GM21360 (cell line): ENCODE measurements around the gene DUOX1.
"Not testable (repeated sequence)": the region's sequence is repeated elsewhere in the genome, so short reads cannot be mapped to it uniquely, and the experiment has no call there.

Experiments
- ATAC-seq: cut with Tn5 transposase; IDR thresholded peaks from one replicate; pipeline ENCODE4 v1.9.1; 2021; ENCODE audit warnings: mild to moderate bottlenecking, moderate library complexity; ENCODE audit not compliant: unreplicated experiment

Gene DUOX1

DNA sequence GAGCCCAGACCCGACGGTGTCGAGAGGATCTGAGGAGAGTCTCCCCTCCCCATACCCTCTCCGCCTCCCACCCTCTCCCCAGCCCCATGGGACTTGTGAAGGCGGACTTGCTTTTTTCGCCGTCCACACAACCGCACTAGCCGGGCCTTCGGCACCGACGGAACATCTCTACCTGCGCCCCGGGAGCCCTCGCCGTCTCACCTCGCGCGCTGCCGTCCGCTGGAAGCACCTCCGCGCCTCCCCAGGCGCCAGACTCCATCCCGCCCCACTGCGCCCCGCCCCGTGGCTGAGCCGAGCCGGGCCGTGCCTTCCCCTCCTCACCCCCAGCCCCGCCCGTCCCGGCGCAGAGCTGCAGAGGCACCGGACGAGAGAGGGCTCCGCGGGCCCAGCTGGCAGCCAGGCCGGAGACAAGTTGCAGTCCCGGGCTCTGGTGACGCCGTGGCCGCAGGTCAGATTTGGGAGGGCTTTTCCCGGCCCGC is at the start of gene DUOX1, which contains the start of gene DUOXA1:
Gene DUOX1 (plus strand): TSS at position 344 of the 479 bp plus-strand sequence. CDS start 1,973 bp downstream, outside the sequence.
Gene DUOXA1 (minus strand): TSS at position 229 of the 479 bp plus-strand sequence. CDS start 6,865 bp downstream, outside the sequence.
- ATAC-seq: no peak

DNA sequence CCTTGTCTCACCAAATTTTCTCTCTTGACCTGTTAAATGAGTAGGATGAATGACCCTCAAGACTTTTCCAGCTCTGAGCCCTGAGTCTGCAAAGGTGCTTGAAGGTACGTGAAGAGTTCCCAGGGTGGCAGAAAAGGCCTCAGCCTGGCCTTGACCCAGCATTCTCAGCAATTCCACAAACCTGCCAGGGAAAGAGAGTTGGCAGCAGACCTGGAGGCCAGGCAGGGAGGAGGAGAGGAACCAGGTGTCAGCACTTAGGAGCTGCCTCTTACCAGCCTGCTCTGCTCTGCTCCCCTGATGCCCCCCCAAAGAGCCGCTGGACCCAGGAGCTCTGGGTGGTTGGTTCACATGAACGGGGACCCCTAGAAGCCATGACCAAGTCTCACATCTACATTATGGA is 49.2 kb upstream of the DUOX1 start:
- ATAC-seq: not testable (repeated sequence)

DNA sequence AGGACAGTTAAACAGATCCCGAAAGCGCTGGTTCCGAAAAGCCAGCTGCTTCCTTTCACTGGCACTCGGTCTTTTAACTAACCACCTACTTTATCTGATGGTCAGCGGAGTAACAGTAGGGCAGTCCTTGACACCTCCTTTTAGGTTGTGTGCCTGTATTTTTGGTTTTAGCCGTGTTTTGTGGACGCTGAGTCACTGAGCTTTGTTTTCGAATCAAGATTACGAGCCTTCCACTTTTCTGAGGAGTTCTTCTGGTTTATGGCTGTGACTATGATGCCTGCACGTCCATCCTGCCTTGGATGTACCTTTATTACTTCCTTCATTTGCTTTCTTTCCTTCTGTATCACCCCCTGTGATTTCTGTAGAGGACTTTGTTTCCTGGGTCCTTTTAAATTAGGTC is 47.4 kb upstream of the DUOX1 start:
- not testable (repeated sequence) for ATAC-seq

DNA sequence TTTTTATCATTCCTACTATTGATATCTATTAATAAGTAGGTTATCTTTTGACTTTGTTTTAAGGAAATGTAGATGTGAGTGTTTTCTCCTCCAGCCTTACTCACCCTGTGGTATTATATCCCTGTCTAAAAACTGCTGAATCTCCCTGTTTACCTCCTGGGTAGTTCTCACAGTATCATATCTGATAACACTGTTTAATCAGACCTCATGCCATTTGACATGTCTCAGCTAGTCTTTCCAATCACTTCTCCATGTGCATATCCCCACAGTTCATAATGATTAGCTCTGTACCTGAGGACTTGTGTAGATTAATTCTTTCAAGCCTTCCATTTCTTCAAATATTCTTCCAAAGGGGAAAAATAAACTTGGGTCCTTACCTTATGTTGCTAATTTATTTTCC is 46.6 kb upstream of the DUOX1 start:
- no peak for ATAC-seq

DNA sequence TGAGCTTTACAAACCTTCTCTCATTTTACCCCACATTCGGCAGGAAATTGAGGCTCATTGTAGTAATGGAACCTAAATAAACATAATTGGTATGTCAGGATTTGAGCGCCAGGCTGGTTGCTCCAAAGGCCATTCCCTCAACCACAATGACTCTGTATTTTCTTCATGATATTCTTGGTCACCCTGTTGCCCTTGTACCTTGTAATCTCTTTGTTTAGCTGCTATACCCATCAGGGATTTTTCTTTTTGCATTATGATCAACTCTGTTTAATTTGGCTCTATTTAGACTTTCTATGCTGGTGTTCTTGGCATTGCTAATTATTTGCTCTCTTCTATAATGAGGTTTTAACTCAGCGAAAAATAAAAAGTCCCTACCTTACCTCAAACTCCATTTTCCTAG is 45.6 kb upstream of the DUOX1 start:
- no peak for ATAC-seq

DNA sequence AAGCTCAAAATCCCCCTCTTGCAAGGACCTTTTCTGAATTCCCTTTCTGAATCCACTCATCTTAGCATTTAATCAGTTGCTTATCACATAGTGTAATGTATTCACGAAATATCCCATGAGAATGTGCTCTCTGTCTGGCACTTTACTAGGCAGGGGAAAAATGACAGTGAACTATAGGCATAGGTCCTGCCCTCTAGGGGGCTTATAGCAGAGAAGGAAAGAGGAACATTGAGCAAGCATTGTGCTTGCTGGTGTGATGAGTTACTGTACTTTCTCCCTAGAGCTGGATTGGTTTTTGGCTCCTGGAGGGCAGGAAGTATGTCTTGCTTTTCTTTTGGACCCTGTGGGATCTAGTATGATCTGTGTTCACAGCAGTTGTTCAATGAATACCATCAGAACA is 42.3 kb upstream of the DUOX1 start:
- ATAC-seq: no peak

DNA sequence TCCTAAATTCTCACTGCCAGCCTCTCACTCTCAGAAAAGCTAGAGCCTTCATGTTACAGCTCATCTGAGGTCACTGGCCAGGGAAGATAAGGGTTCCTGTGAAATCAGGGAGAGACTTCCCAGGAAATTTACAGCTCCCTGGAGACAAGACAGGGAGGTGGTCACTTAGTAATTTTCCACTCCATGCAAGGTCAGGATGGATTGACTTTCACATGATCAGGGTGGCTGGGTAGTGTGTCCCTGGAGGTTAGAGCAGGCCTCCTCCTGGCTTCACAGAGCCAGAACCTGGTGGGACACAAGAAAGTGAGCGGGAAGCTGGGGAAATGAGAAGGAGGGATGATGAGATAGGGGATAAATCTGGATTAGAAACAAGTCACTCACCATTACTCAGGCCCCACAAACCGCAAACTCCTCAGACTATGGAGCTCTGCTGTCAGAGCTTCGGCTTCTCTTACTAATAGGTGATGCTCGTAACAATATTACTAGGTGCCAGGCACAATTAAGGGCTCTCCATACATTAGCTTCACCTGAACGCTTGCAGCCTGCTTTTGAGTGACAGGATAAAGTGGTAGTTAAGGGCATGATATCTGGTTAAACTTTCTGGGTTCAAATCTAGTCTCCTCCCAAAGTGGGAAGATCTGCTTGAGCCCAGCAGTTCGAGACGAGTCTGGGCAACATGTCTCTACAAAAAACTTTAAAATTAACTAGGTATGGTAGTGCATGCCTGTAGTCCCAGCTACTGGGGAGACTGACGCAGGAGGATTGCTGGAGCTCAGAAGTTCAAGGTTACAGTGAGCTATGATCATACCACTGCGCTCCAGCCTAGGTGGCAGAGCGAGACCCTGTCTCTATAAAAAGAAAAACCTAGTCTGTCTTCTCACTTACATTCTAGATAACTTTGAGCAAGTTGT is 40.7 kb upstream of the DUOX1 start:
- no peak for ATAC-seq

DNA sequence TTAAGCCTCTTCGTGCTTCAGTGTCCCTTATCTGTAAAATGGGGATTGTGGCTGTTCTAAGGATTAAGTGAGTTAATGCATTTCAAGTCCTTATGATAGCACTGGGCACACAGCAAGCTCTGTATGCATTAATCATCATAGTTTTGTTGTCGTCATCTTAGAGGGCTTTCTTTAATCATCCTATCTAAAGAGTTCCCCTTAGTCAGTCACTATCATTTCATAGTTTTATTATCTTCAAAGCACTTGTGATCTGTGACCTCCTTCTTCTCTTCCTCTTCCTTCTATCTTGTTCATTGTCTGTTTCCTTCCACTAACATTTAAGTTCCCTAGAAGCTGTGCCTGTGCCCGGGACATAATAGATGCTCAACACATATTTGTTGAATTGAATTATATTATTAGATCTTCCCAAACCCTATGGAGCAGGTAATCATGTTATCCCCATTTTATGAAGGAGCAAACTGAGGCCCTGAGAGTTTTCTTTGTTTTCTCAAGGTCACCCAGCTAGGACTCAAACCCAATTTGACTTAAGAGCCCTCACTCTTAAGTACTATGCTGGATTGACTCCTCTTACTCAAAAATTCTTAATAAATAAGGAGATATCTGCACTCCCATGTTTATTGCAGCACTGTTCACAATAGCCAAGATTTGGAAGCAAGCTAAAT is 40.0 kb upstream of the DUOX1 start:
- ATAC-seq: no peak

DNA sequence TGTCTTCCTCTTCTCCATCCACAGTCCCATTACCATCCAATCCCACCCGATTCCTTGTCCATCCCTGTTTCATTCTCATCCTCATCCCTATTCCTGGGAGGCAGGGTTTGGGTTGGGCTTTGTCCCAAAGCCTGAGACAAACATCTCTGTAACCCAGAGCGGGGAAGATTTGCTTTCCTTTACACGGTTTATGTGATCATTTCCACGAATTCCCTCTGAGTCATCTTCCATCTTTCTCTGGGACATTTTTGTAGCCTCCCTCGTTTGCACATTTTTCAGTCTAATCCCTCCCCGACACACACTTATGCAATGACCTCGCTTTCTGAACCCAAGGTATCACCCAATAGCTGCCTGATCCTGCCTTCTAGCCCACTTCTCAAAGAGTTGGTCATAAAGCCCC is 38.6 kb upstream of the DUOX1 start:
- ATAC-seq: no peak

DNA sequence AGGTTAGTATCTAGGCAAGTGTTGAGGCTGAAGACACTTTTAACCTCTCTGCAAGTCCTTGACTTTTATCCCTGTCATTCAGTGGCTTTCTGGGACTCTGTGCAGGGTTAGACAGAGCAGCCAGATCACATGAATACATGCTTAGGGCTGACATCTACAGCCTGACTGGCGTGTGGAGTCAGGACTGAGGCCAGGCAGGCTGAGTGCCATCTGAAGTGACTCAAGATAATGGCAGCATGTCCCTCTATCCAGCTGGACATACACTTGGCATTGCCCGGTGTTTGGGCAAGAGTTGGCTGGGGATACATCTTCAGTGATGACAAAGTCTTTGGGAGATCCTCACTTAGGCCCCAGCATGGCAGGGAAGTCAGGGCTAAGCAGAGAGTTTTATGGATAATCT is 38.2 kb upstream of the DUOX1 start:
- no peak for ATAC-seq

DNA sequence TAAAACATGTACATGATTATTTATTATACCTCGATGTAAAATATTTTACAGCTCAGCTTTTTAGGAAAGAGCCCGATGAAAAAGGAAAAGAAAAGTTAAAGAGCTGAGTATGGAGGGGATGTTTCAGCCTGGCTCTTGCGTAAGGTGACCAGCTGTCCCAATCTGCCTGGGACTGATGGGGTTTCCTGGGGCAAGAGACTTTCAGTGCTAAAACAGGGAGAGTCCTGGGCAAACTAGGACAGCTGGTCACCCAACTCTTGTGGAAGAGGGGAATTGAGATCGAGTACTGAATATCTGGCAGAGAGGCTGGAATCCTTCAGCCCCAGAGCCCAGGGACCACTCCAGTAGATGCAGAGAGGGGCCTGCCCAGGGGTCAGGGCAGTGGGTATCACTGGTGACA is 36.8 kb upstream of the DUOX1 start:
- ATAC-seq: no peak

DNA sequence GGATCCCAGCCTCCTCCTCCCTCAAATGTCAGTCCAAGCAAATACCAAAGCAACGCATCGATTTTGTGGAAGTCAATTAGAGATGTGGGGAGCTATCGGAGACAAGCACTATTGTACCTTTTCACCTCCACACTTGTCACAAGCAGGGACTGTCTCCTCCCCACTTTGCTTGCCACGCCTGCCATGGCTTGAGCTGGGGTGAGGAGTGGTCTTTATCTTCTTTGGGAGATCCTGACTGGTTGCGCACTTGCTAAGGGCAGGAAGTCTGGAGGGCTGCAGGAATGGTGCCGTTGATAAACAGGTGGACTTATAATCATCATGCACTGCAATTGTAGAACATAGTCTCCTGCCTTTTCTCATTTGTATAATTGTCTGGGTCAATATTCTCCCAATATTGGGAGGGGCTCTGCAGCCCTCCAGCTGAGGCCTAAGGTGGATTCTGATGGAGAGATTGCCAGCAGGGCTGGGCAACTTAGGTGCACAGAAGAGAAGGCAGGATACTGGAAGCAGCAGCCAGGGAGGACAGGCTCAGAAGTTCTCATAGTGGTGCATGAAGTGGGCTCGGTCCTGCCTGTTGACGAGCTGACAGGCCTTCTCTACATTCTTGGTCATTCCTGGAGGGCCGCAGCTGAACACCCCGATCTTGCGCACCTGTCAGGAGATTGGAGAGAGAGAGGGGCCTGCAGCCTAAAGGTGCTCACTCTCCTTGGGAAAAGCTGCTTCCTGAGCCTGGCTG is 36.0 kb upstream of the DUOX1 start:
- no peak for ATAC-seq

DNA sequence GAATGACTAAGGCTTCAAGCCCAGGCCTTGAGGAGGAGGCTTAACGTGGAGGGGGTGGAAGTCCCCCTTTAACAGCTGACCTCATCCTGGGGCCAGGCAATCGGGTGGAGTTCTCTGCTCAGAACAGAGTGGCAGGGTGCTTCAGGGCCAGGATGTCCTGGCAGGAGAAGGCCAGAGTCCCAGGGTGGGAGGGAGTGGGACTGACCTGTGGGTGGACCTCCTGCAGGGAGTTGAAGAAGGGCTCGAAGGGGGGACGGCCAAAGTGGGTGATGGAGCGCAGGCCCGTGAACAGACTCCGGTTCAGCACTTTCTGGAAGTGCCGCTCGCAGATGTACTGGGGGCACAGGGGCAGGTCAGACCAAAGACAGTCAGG is 35.5 kb upstream of the DUOX1 start:
- ATAC-seq: no peak

DNA sequence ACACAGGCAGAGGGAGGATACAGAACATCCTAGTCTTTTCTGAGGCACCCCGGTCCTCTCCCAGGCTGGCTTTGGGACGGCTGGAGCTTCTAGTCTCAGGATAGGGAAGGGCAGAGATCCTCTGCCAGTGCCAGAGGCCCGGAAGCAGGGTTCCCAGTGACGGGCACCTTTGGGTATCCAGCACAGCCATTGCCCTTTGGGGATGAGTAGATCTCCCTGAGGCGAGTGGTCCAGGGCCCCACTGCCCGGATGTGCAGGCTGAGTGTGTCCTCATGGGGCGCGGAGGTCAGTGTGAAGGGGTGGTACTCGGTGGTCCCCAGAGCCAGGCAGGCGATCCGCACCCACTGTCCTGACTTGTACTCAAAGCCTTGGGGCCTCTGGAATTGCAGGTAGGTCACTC is 34.1 kb upstream of the DUOX1 start:
- no peak for ATAC-seq

DNA sequence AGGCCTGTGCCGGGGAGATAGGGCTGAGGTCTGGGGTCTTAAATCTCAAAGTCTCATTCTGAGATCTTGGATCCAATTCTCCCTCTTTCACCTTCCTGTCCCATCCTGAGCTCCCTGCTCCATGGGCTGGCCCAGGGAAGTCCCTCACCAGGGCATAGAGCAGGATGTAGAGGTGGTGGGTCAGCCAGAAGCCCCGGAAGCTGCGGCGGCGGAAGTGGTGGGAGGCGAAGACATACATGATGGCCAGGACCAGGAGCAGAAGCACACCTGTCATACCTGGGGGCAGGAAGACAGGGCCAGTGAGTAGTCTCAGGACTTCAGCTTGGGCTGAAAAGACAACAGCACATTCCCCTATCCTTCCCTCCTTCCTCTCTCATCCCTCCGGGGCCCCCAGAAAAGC is 32.3 kb upstream of the DUOX1 start:
- ATAC-seq: no peak

DNA sequence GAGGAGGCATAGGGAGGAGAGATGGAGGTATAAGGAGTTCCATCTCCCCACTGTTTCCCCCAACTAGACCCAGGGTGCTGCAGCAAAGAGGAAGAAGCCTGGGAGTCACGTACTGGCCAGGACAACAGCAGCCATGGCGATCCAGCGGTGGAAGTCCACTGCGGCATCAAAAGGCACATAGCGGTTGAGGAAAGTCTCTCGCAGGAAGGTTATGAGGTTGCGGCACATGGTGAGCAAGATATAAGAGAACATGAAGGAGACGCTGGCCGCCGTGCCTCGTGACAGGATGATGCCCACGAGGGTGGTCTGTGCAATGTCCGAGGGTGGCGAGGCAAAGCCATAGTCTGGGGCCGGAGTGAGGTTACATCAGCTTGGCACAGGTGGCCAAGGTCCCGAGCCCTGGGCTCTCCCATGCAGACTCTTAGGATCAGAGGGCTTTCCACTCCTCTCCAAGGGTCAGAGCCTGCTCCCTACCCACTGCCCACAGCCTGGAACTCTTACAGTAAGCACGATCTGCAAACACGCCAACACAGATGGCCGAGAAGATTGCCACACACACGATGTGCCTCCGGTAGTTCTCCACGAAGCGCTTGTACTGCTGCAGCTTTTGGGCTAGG is 30.1 kb upstream of the DUOX1 start:
- no peak for ATAC-seq

DNA sequence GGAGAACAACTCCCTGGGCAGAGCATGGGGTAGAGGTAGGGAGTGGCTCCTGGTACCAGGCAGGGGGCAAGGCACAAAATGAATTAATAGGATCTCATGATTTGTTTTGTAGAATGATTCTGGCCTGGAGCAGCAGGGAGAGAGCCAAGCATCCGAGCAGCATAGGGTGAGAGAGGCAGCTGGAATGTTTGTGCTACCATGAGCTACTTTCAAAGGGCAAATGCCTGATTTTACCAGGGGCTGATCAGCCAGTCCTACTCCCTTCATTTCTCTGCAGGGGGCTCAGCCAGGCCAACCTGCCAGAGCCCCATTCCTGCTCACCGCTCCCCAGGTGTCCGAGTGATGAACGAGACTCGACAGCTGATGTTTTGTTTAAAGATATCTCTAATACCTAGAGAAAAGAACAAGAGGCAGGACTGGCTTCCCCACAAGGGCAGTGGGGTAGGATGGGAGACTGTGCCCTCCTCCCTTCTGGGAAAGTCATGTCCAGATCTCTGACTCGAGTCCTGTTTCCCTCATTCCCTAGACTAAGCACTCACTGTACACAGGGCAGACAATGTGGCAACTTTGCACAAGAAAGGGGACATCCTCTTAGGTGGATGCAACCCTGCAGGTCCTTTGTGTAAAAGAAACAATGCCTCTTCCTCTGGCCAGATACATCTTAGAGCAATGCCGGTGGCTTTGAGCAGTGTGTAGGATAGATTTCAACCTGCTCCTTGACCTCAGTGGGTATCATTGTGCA is 28.7 kb upstream of the DUOX1 start:
- ATAC-seq: no peak

DNA sequence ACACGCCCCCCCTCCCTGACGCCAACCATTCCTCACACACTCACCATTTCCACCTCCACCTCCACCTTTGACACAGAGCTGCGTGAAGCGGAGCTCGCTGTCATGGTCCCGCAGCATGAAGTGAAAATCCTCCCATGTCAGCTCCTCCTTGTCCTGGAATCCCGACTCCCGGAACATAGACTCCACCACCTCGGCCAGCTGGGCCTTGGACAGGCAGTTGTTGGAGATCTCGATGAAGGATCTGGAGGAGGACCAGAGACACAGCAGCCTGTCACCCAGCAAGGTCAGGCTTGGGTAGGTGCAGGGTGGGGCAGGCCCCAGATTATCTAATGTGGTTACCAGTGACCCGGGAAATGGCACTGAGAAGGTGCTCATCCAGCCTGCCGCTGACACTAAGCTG is 28.0 kb upstream of the DUOX1 start:
- no peak for ATAC-seq

DNA sequence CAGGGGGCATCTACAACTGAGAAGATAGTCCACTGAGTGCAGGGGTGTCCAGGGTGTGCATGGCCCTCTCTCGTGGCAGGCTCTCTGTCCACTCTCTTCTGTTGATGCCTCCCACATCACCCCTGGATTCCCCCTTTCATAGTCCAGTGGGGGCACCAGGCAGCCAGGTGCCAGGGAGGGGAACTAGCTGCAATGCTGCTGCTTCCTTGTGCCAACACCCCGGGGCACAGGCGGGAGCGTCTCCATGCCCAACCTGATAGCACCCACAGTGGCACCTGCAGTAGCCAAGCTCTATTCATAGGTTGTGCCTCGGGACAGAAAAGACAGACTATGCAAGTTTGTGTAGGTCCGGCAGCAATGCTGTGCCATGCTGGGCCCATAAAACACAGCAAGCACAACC is 27.6 kb upstream of the DUOX1 start:
- no peak for ATAC-seq

DNA sequence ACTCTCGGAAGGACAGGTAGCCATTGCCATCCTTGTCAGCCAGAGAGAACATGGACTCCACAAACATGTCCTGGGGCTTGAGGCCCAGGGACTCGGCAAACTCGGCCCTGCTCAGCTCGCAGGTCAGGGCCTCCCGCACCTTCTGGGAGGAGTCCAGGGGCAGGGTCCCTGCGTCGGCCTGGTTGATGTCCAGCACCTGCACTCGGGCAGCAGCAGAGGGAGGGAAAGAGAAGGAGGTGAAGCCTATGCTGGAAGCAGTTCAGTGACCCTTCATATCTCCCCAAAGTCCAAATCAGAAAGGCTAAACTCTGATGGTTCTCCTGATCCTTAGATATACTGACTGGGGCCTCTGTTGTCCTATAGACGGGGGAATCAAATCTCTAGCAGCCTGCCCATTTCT is 25.6 kb upstream of the DUOX1 start:
- not testable (repeated sequence) for ATAC-seq
